ENCODE data around the gene CCM2.
"Not testable (repeated sequence)": the region's sequence is repeated elsewhere in the genome, so short reads cannot be mapped to it uniquely, and the experiment has no call there.

The CCM2 gene

DNA sequence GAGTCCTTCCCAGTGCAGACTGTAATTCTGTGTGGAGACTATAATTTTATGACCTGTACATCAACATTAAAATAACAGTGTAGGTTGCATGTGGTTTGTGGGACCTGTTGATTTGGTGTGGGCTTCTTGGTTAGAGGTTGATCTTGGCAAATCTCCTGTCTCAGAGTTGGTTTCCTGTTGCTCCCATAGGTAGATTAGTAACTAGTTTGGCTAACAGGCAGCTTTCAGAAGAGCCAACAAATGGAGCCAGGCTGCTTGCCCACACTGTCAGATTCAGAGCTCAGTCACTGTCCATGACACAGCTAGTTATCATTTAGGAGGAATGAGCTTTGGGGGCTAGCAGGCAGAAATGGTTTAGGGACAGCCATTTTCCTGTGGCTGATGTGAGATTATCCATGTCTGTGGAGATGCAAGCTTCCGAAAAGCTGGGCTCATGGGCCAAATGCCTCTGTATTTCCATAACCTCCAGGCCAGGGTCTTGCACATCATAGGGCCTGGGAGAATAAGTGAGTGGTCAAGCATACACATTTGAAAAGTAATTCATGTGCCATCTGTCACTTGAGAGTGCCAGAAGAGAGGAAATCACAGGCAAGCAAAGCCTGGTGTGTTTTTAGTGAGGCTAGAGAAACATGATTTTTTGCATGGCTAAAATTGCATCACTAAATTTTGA is 33.4 kb downstream of the CCM2 start:
- no peak for DNase-seq (ENCODE audit: low read depth, low spot score)

DNA sequence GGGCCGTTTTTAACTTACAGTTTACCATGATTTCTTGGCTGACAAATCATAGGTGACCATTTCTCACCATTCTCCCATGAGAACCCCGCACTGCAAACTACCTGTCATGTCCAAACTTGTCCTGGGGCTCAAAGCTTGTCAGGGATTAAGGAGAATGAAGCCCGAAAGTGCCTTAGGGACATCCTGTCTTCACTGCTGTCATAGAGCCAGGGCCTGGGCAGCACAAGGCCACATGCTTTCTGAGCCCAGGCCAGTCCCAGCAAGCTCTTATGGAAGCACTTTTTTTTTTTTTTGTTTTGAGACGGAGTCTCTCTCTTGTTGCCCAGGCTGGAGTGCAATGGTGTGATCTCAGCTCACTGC is 33.9 kb downstream of the CCM2 start:
- no peak for DNase-seq (ENCODE audit: low read depth, low spot score)

DNA sequence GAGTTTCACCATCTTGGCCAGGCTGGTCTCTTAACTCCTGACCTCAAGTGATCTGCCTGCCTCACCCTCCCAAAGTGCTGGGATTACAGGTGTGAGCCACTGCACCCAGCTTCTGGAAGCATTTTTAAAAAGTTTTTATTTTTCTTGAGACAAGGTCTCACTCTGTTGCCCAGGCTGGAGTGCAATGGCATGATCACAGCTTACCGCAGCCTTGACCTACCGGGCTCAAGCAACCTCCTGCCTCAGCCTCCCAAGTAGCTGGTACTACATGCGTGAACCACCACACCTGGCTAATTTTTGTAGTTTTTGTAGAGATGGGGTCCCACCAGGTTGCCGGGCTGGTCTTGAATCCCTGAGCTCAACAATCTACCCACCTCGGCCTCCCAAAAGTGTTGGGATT is 34.7 kb downstream of the CCM2 start:
- DNase-seq (ENCODE audit: low read depth, low spot score) = not testable (repeated sequence)

DNA sequence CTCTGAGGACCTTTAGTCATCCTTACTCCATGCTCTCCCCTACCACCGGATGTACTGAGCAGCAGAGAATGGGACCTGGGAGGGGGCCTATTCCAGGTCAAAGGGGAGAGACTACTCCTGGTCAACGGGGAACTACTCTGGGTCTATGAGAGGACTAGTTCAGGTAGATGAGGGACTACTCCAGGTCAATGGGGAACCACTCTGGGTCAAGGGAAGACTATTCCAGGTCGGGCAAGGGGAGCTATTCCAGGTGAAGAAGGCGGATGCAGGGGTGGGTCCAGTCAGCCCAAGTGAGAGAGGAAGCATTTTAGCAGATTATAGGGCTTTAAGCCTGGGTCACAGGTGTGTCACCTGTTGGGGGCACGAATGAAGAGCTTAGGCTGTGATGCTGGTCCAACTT is 35.4 kb downstream of the CCM2 start:
- DNase-seq (ENCODE audit: low read depth, low spot score) = no peak

DNA sequence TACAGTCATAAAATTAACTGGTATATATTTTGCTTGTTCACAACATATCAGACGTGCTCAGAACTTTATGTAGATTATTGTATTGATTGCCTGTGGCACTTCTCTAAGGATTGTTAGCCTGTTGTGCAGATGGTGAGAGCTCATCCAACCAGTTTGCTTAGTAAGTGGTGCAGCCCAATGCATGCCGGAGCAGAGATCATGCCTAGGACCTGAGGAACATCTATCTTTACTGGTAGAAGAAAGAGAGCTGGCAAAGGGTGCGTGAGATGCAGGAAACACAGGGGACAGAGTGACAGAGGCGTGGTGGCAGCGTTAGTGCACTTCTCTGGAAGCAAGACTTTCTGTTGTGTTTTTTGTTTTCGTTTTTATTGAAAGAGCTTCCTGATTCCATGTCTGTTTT is 35.9 kb downstream of the CCM2 start:
- DNase-seq (ENCODE audit: low read depth, low spot score) = no peak

DNA sequence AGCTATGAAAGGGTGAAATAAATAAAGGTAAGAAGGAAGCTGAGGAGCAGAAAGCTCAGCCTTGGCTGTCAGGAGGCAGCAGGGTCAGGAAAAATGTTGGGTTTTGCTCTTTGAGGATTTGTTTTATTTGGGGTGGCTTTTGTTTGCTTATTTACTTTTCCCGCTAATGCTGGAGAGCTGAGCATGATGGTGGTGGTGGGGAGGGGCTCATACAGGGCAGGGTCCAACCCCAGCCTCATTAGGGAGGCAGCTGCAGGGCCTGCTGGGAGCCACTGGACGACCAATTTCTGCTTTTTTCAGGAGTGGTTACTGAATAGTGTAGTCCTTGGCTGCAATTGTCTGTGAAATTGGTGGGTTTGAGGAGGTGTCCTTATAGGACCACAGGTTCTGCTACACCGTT is 36.3 kb downstream of the CCM2 start:
- no peak for DNase-seq (ENCODE audit: low read depth, low spot score)

DNA sequence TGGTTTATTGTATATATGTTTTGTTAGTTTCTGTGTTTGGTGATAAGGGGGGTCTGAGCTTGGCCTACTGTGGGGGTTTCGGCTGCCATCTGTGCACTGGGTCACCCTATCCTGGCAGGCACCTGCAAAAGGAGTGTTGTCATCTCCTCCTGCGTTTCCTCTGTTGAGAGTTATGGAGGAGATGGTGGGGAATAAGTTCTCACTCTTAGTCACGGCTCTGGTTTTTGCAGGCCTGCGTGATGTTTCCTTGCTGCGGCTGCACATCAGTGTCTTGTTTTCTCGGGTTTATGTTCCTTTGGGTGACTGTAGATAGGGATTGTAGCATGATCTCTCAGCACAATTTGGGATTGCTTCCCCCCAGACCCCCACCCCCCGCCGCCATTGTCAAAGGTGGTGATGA is 36.8 kb downstream of the CCM2 start:
- DNase-seq (ENCODE audit: low read depth, low spot score) = no peak

DNA sequence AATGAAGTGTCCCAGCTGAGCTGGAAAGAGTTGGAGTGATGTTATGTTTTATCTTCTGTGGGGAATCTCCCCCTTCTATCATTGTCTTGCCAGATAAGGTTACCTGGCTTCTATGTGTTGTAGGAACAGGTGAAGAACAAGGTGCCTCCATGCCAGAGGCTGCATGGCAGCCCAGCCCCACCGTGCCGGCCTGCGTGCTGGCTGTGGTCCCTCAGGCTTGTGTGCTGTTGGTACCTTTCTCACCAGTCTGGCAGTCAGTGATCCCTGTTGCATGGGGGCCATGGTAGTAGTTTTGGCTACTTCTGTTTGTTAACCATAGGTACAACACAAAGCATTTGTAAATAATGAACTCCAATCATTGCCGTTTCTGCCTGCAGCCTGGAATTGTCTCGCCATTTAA is 37.9 kb downstream of the CCM2 start:
- no peak for DNase-seq (ENCODE audit: low read depth, low spot score)

DNA sequence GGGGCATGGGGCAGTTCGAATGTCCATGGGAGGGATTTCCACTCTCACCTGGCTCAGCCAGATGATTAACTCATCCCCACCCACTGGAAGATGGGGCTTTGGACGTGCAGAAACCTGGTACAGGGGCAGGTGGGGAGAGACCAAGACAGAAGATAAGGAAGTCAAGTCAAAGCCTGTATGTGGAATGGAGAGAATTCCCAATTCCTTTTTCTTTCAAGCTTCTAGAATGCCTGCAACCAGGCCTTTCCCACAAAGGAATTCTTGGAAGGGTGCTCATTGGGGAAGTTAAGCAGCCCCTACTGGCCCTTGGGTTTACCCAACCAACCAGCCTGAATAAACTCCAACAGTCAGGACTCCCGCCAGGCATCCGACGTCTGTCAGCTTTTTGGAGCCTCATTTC is 39.1 kb downstream of the CCM2 start:
- DNase-seq (ENCODE audit: low read depth, low spot score) = no peak

DNA sequence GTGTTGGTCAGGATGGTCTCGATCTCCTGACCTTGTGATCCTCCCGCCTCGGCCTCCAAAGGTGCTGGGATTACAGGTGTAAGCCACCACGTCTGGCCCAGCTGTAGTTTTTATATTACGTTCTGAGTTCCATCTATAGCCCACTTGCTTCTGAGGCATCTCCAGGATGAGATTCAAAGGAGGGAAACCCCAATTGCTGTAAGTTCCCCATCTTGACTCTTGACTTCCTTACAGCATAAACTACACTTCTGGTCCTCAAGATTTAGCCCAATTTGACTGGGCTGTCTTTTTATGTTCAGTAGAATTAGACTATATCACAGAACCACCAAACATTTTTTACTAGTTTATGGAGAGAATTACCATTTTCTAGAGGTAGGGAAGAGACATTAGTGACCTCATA is 44.3 kb downstream of the CCM2 start:
- DNase-seq (ENCODE audit: low read depth, low spot score) = no peak

DNA sequence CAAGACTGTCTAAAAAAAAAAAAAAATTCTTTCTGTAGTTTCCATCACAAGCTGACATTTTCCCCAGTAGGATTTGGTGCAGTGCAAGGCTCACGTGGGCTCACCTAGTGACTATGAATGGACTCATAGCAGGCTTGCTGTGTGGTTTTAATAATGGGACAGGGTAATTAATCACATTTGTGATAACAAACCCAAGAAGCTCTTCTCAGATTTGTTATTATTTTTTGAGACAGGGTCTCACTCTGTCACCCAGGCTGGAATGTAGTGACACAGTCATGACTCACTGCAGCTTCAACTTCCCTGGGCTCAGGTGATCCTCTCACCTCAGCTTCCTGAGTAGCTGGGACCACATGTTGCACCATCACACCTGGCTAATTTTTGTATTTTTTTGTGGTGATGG is 48.7 kb downstream of the CCM2 start:
- no peak for DNase-seq (ENCODE audit: low read depth, low spot score)

DNA sequence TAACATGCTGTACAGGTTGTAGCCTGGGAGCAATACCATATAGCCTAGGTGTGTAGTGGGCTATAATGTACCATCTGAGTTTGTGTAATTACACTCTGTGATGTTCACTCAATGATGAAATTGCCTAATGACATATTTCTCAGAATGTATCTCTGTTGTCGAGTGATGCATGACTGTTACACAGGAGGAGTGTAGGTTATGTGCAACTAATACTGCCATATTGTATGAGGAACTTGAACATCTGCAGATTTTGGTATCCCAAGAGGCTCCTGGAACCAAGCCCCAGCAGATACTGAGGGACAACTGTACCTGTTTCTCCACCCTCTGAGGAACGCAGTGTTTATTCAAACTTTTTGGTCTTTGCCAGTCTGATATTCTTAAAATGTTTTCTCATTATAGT is 50.2 kb downstream of the CCM2 start:
- DNase-seq (ENCODE audit: low read depth, low spot score) = no peak

DNA sequence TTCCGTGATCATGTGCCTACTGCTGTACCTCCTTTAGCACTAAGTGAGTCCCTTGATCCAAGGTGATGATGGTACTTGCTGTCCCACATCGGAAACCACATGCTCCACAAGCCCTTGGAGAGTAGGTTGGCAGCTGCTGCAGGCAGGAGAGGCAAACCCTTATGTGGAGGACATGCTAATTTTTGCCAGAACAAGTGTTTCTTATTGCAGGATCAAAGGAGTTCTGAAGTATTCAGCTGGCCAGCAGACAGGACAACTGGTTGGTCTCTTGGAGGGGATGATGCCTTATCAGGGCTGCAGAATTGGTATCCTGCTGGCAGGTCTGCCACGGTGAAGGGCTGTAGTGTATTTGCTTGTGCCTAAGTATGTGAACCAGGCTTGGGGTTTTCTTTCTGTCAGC is 52.0 kb downstream of the CCM2 start:
- DNase-seq (ENCODE audit: low read depth, low spot score) = no peak

DNA sequence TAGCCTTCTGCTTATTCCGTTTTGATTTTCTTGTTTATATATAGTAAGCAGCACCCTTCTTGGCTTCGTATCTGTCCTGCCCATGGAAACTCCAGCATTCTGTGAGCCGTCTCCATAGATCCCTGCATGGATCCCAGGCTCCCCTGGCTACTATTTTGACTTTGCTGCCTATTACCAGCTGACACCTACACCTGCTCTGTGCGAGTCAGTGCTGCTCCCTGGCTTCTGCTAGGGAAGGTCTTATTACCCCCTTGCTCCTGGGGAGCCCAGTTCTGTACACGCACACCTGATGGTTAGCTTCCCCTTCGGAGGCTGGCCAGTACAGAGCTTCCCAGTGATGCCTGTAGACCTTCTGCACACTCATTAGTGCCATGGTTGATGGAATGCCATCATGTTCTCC is 53.4 kb downstream of the CCM2 start:
- no peak for DNase-seq (ENCODE audit: low read depth, low spot score)

DNA sequence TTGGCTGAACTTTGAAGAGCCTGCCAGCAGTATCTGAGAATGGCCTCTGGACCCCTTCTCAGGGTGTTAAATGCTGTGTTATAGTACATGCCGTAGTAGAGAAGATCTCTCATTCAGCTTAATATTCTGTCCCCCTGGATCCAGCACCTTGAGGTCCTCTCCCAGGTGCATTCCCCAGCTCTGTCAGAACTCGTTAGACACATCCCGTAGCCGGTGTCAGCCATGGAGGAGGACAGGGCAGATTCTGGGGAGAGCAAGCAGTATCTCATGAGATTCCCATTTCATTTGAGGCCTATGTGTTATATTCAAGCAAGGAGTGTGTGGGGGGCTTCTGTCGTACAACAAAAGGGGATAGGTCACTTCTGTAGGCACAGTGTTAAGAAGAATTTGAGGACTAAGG is 53.9 kb downstream of the CCM2 start:
- no peak for DNase-seq (ENCODE audit: low read depth, low spot score)

DNA sequence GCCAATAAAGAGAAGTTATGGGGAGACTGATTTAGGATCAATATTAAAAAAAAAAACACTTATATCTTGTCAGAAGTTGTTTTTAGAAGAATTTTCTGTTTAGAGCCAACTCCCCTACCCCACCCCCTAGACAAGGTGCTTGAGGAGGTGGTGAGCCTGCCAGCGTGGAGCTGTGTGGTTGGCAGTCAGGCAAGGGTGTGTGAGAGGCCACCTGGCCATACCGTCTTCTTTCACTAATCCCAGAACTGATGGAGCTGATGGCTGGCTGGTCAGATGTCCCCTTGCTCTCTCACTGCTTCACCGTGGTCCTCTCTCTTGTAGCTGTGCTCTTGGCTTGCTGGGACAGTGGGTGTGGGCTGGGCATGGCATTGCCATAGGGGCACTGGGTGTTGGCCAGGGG is 54.4 kb downstream of the CCM2 start:
- no peak for DNase-seq (ENCODE audit: low read depth, low spot score)

DNA sequence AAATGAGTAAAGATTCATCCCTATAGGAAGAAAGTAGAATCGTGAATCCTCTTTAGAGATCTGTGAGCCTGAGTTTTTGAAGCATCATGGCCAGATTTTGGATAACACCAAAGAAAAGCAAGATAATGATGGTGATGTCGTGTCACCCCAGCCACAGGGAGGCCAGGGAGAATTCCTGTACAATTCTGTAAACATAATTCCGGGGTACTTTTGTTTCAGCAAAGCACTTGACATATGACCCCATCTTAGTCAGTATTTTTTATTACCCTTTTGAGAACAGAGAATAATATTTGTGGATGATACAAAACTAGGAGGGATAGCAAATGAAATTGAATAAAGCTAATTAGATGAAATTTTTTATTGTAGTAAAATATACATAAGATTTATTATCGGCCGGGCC is 55.0 kb downstream of the CCM2 start:
- DNase-seq (ENCODE audit: low read depth, low spot score) = no peak

DNA sequence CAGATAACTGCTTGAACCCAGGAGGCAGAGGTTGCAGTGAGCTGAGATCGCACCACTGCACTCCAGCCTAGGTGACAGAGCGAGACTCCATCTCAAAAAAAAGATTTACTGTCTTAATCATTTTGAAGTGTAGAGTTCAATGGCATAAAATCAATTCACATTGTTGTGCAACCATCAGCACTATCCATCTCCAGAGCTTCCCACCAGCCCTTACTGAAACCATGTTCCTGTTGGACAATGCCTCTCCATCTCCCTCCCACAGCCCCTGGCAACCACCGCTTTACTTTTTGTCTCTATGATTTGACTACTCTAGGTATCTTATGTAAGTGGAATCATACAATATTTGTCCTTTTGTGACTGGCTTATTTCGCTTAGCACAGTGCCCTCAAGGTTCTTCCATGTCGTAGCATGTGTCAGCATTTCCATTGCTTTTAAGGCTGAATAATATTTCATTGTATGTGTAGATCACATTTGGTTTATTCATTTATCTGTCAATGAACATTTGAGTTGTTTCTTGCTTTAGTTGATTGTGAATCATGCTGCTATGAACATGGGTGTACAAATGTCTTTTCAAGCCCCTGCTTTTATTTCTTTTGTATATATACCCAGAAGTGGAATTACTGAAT is 55.7 kb downstream of the CCM2 start:
- DNase-seq (ENCODE audit: low read depth, low spot score) = no peak

DNA sequence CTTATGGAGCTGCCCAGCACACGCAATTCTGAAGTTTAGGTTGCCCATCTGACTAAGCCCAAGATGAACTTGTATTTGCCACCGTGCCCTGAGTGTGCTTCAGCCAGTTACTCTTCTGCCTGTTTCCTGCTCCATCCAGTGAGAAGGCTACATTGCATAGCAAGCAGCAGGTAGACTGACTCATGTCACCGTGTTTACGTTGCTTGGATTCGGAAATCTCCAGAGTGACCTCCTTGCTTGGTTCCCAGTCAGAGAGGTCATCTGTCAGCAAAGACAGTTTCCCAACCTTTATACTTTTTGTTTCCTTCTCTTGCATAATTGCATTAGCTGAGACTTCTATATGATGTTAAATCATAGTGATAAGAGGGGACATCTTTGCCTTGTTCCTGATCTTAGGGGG is 57.9 kb downstream of the CCM2 start:
- DNase-seq (ENCODE audit: low read depth, low spot score) = no peak

DNA sequence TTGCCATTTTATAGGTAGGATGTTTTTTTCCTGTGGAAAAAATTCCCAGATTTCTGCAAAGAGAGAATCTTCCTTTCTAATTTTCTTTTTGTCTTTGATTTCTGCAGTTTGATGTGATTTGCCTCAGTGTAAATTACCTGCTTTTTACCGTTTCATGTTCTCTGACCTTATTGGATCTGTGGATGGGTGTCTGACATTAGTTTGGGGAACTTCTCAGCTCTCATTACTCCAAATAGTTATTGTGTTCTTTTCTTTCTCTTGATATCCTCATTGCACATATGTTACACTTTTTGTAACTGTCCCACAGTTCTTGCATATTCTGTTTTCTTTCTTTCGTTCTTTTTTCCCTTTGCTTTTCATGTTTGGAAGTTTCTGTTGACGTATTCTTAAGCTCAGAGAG is 60.3 kb downstream of the CCM2 start:
- DNase-seq (ENCODE audit: low read depth, low spot score) = no peak

DNA sequence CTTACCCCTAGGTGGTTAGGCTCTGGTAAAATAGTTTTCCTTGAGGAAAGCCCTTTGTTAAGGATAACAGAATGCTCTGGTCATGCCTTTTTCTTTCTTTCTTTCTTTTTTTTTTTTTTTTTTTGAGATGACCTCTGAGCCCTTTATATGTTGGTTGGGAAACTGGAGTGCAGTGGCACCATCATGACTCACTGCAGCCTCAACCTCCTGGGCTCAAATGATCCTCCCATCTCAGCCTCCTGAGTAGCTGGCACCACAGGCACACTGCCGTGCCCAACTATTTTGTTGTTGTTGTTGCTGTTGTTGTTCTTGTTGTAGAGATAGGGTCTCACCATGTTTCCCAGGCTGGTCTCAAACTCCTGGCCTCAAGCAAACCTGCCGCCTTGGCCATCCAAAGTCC is 61.4 kb downstream of the CCM2 start:
- no peak for DNase-seq (ENCODE audit: low read depth, low spot score)

DNA sequence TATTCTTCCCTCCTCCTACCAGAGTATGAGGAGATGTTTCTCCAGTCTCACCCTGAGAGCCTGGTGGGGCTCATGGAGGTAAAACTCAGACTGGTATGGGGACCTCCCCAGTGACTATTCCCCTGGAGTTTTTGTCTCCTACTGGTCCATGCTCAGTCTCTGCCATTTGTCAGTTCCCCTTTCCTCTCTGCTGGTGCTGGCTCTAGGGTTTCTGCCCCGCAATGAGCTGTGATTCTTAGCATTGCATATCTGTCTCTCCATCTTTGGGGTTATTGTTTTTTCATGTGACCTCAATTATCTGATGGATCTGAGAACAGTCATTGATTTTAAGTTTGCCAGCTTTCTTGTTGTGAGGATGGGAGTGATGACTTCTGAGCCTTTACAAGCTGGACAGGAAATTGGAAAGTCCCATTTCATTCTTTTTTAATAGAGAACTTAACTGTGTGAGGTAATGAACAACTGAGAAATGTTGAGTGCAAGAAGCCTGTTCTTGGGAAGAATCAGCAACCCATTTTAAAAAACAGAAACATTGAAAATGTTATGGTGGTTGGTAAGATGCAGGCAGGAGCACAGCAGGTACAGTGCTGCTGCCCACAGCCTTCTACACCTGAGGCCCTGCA is 61.9 kb downstream of the CCM2 start:
- no peak for DNase-seq (ENCODE audit: low read depth, low spot score)

DNA sequence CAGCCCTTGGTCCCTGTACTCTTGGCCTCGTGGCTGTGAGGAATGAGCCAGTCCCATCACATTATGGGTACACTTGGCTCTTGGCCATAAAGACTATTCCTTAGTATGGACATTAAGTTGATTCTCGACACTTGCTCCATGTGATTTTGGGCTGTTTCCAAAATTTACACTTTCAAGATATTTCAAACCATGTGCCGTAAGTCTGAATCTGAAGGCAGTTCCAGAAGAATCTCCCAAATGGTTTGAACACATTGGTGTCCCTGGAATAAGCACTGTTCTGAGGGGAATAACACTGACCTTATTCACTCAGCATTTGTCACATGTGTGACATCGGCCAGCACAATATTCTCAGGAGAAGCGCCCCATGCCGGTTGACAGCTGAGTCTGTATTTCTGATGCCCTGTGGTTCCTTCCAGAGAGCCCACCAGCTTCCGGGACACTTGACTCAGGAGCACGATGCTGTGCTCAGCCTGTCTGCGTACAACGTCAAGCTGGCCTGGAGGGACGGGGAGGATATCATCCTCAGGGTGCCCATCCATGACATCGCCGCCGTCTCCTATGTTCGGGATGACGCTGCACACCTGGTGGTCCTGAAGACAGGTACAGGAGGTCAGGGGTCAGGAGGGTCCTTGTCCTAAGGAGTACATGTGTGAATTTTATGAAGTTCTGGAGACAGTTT is 64.2 kb downstream of the CCM2 start:
- no peak for DNase-seq (ENCODE audit: low read depth, low spot score)
